ENCODE measurements around the gene ROCK2. TPM values are rescaled to one million over a fixed set of nuclear protein-coding genes. Genes with fewer than 3 reads are reported as not detected.
A peak's percentile ranks its signal among the peaks of the same experiment; 100 is the strongest.

ROCK2 gene
- total and polyA plus RNA-seq, 9 donors: 13.2 to 71.9 (median 47.7) TPM

- DNase-seq: no peak
- H3K4me1 ChIP-seq (ENCODE audit: insufficient read depth): peaks cover 3% of the 10 kb centered on the region
- TF ChIP-seq POLR2A (IDR thresholded peaks at IDR 0.05) (no peak), EP300 (IDR thresholded peaks at IDR 0.05) (no peak), CTCF (IDR thresholded peaks at IDR 0.05) (no peak)
- WGBS, 3 donors: 77 to 85% (median 78%) methylated on average over 4 of the region's 4 CpGs
- H3K36me3 ChIP-seq: no peaks in the 10 kb centered on the region
- no peak overlapping the region for H3K4me3 ChIP-seq
- intact Hi-C loops (cut with DNase I): no loop called here
- H3K9me3 ChIP-seq: no peaks in the 10 kb centered on the region
- H3K27ac ChIP-seq: no peak overlapping the region
- no peaks in the 10 kb centered on the region for H3K27me3 ChIP-seq
Measured at GRCh38 chr2:11373096-11373495, 28.7 kb upstream of the ROCK2 start.

- Histone ChIP-seq H3K4me3 (no peak overlapping the region), H3K4me1 (ENCODE audit: insufficient read depth) (peaks cover 6% of the 10 kb centered on the region), H3K36me3 (no peaks in the 10 kb centered on the region), H3K27ac (no peak overlapping the region), H3K9me3 (no peaks in the 10 kb centered on the region), H3K27me3 (no peaks in the 10 kb centered on the region)
- TF ChIP-seq EP300 (IDR thresholded peaks at IDR 0.05) (no peak), POLR2A (IDR thresholded peaks at IDR 0.05) (no peak), CTCF (IDR thresholded peaks at IDR 0.05) (no peak)
- no peak for DNase-seq
- intact Hi-C loops (cut with DNase I): no loop called here
- WGBS, 3 donors: 93 to 95% (median 95%) methylated on average over 17 of the region's 17 CpGs
Measured at GRCh38 chr2:11371092-11371937, 26.9 kb upstream of the ROCK2 start.

- Histone ChIP-seq H3K9me3 (no peaks in the 10 kb centered on the region), H3K27me3 (no peaks in the 10 kb centered on the region), H3K27ac (no peak overlapping the region), H3K4me3 (no peak overlapping the region), H3K36me3 (no peaks in the 10 kb centered on the region), H3K4me1 (ENCODE audit: insufficient read depth) (peaks cover 6% of the 10 kb centered on the region)
- intact Hi-C loops (cut with DNase I): no loop called here
- DNase-seq: no peak
- TF ChIP-seq EP300 (IDR thresholded peaks at IDR 0.05) (no peak), POLR2A (IDR thresholded peaks at IDR 0.05) (no peak), CTCF (IDR thresholded peaks at IDR 0.05) (no peak)
- 89% methylated on average over 10 of the region's 10 CpGs for WGBS, 3 donors
Measured at GRCh38 chr2:11370377-11371091, 26.1 kb upstream of the ROCK2 start.

GRCh38 chr2:11368059-11368572, 23.7 kb upstream of the ROCK2 start:
- intact Hi-C loops (cut with DNase I): no loop called here
- Histone ChIP-seq H3K4me3 (no peak overlapping the region), H3K4me1 (ENCODE audit: insufficient read depth) (peaks cover 4% of the 10 kb centered on the region), H3K27me3 (no peaks in the 10 kb centered on the region), H3K9me3 (no peaks in the 10 kb centered on the region), H3K36me3 (no peaks in the 10 kb centered on the region), H3K27ac (peak overlapping the region in 1 of 2 donors; percentile 4)
- DNase-seq: peak in 1 of 5 donors; percentile 34
- 11 to 13% (median 11%) methylated on average over 10 of the region's 10 CpGs for WGBS, 3 donors
- TF ChIP-seq EP300 (IDR thresholded peaks at IDR 0.05) (no peak), POLR2A (IDR thresholded peaks at IDR 0.05) (no peak), CTCF (IDR thresholded peaks at IDR 0.05) (no peak)
